Ishikawa (cell line): Measurements from ENCODE around the gene TRABD.

ENCODE experiments used
- CEBPB ChIP-seq: IDR thresholded peaks from 2 replicates; pipeline ENCODE4 v1.6.1; 2012
- CREB1 ChIP-seq: IDR thresholded peaks from 2 replicates; pipeline ENCODE4 v1.6.1; 2012; ENCODE audit warnings: low read depth
- EGR1 ChIP-seq: IDR thresholded peaks from 2 replicates; pipeline ENCODE4 v1.6.1; 2012
- EP300 ChIP-seq: IDR thresholded peaks from 2 replicates; pipeline ENCODE4 v1.6.1; 2012; ENCODE audit warnings: borderline replicate concordance
- FOXM1 ChIP-seq: IDR thresholded peaks from 2 replicates; pipeline ENCODE4 v1.6.1; 2012; ENCODE audit warnings: low read depth, borderline replicate concordance
- NFIC ChIP-seq: IDR thresholded peaks from 2 replicates; pipeline ENCODE4 v1.6.1; 2012
- RAD21 ChIP-seq: IDR thresholded peaks from 2 replicates; pipeline ENCODE4 v1.6.1; 2012; ENCODE audit warnings: low read depth
- TAF1 ChIP-seq: IDR thresholded peaks from 2 replicates; pipeline ENCODE4 v1.6.1; 2012; ENCODE audit warnings: low read depth, mild to moderate bottlenecking
- TCF12 ChIP-seq: IDR thresholded peaks from 2 replicates; pipeline ENCODE4 v1.6.1; 2012; ENCODE audit warnings: low read depth
- TEAD4 ChIP-seq: IDR thresholded peaks from 2 replicates; pipeline ENCODE4 v1.6.1; 2012
- USF1 ChIP-seq: IDR thresholded peaks from 2 replicates; pipeline ENCODE4 v1.6.1; 2012
- YY1 ChIP-seq: IDR thresholded peaks from 2 replicates; pipeline ENCODE4 v1.6.1; 2012; ENCODE audit warnings: low read depth
- ZBTB7A ChIP-seq: IDR thresholded peaks from 2 replicates; pipeline ENCODE4 v1.6.1; 2012; ENCODE audit warnings: low read depth
- TF ChIP-seq, protein P1 (sequence below): IDR thresholded peaks from 2 replicates; pipeline ENCODE4 v1.6.1; 2012
- TF ChIP-seq, protein P2 (sequence below): IDR thresholded peaks from 2 replicates; pipeline ENCODE4 v1.6.1; 2012; ENCODE audit warnings: low read depth, mild to moderate bottlenecking

Gene TRABD

DNA sequence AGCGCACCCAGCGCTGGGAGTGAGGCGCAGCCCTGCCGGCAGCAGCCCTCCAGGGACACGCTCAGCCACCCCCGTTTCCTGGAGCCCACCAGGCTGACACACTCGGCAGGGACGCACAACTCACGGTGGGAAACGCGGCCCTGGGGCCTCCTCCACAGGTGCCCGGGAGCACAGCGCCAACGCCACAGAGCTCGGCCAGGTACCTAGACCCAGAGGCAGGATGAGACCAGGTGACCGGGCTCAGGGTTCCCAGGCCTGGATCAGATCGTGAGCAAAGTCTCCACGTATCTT, 41.1 kb downstream of the TRABD start:
- TF ChIP-seq CEBPB (no peak), EGR1 (no peak), TCF12 (no peak), TEAD4 (no peak), RAD21 (no peak), EP300 (no peak), FOXM1 (no peak), TAF1 (no peak), CREB1 (no peak), YY1 (no peak), USF1 (no peak), ZBTB7A (no peak), NFIC (no peak)
- TF ChIP-seq, protein P1, sequence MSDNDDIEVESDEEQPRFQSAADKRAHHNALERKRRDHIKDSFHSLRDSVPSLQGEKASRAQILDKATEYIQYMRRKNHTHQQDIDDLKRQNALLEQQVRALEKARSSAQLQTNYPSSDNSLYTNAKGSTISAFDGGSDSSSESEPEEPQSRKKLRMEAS: no peak
- TF ChIP-seq, protein P2, sequence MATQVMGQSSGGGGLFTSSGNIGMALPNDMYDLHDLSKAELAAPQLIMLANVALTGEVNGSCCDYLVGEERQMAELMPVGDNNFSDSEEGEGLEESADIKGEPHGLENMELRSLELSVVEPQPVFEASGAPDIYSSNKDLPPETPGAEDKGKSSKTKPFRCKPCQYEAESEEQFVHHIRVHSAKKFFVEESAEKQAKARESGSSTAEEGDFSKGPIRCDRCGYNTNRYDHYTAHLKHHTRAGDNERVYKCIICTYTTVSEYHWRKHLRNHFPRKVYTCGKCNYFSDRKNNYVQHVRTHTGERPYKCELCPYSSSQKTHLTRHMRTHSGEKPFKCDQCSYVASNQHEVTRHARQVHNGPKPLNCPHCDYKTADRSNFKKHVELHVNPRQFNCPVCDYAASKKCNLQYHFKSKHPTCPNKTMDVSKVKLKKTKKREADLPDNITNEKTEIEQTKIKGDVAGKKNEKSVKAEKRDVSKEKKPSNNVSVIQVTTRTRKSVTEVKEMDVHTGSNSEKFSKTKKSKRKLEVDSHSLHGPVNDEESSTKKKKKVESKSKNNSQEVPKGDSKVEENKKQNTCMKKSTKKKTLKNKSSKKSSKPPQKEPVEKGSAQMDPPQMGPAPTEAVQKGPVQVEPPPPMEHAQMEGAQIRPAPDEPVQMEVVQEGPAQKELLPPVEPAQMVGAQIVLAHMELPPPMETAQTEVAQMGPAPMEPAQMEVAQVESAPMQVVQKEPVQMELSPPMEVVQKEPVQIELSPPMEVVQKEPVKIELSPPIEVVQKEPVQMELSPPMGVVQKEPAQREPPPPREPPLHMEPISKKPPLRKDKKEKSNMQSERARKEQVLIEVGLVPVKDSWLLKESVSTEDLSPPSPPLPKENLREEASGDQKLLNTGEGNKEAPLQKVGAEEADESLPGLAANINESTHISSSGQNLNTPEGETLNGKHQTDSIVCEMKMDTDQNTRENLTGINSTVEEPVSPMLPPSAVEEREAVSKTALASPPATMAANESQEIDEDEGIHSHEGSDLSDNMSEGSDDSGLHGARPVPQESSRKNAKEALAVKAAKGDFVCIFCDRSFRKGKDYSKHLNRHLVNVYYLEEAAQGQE: no peak

DNA sequence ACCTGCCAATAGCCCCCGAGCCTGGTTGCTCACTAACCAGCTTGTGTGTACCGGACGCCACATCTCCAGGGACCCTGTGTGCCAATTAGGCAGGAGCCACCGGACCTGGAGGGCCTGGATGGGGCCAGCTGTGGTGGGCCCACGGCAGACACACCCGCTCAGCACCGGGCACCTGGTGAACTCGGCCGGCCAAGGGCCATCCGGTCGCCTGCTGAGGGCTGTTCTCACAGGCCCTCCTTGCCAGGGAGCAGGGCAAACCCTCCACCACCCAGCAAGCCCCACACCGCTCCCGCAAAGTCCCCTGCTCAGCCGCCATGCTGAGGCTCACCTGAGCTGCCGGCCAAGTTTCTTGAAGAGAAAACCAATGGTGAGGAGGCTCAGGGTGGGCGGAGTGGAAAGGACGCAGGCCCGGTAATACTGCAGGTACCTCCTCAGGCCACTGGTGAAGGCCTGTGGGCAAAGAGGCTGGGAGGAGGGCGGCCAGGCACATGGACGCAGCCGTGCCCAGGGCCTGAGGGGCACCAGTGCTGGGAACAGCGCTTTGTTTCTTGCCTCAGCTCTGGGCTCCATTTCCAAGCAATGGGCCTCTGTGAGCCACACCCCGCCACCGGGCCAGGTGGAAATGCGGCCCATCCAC, 42.0 kb downstream of the TRABD start:
- TF ChIP-seq USF1: no peak
- TF ChIP-seq FOXM1: no peak
- TF ChIP-seq RAD21: no peak
- TF ChIP-seq EP300: no peak
- no peak for TF ChIP-seq EGR1
- TF ChIP-seq TAF1: no peak
- TF ChIP-seq TEAD4: no peak
- no peak for TF ChIP-seq YY1
- TF ChIP-seq TCF12: no peak
- TF ChIP-seq CEBPB: no peak
- no peak for TF ChIP-seq CREB1
- TF ChIP-seq NFIC: no peak
- TF ChIP-seq, protein P2: no peak
- no peak for TF ChIP-seq ZBTB7A

GRCh38 chr22:50228366-50228765, 42.7 kb downstream of the TRABD start:
- TF ChIP-seq FOXM1 (no peak), EGR1 (no peak), CREB1 (no peak), ZBTB7A (no peak), YY1 (no peak), TCF12 (no peak), USF1 (no peak), RAD21 (no peak)
- TF ChIP-seq, protein P2: no peak

DNA sequence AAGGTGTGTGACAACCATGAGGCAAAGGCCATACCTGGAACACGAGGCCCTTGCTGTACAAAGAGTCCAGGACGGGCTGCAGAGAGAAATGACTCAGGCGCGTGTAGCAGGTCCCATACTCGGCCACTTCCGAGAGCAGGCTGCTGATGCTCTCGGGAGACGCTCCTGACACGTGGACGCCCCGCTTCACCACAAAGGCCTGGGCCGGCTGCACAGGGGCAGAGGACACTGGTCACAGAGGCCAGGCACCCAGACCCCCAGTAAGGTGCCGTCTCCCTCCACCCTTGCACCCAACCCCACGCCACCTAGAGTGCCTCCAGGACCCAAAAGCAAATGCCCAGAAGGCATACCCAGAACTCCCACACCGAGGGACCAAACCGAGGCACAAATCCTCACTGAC, 43.7 kb downstream of the TRABD start:
- TF ChIP-seq CEBPB (no peak), TAF1 (no peak), FOXM1 (no peak), EGR1 (no peak), USF1 (no peak), ZBTB7A (no peak), TEAD4 (no peak), TCF12 (no peak), CREB1 (no peak), EP300 (no peak)
- TF ChIP-seq, protein P1: no peak
- TF ChIP-seq, protein P2: no peak
